ENCODE measurements around the gene GNAQ. TPM values are rescaled to one million over a fixed set of nuclear protein-coding genes. Genes with fewer than 3 reads are reported as not detected.
A peak's percentile ranks its signal among the peaks of the same experiment; 100 is the strongest.
"Not testable (repeated sequence)": the region's sequence is repeated elsewhere in the genome, so short reads cannot be mapped to it uniquely, and the experiment has no call there.

The GNAQ gene
- total RNA-seq = 10 to 100 TPM; 22.4 to 22.7 TPM

DNA sequence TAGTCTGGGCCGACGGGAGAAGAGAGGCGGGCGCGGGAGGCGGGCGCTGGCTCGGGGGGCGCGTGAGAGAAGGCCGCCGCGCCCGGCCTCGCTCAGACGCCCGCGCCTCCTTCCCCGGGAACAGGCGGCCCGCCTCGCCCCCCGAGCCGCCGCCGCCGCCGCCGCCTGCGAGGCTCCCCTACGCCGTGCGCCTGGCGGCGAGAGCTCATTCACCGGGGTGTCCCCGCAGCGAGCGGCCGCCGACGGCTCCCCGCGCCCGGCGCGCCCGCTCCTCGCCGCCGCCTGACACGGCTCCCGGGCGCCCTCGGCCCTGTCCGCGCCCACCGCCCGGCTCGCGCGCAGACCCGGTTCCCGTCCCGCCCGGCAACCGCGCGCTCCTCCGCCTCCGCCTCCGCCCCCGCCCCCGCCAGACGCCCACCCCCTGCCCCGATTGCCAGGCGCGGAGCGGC lies at the start of gene GNAQ:
Gene GNAQ (minus strand): TSS at position 368 of the 449 bp plus-strand sequence. CDS start 576 bp downstream, outside the sequence.
- Mint-ChIP-seq H3K27me3 (no peaks in the 10 kb centered on the region), H3K4me3 (peak within 1 kb of the TSS; percentile 90), H3K4me1 (peaks cover 55% of the 10 kb centered on the region), H3K36me3 (no peaks in the 10 kb centered on the region), H3K27ac (peak within 1 kb of the TSS; percentile 88), H3K9me3 (no peaks in the 10 kb centered on the region)
- peak; percentile 71 for DNase-seq

DNA sequence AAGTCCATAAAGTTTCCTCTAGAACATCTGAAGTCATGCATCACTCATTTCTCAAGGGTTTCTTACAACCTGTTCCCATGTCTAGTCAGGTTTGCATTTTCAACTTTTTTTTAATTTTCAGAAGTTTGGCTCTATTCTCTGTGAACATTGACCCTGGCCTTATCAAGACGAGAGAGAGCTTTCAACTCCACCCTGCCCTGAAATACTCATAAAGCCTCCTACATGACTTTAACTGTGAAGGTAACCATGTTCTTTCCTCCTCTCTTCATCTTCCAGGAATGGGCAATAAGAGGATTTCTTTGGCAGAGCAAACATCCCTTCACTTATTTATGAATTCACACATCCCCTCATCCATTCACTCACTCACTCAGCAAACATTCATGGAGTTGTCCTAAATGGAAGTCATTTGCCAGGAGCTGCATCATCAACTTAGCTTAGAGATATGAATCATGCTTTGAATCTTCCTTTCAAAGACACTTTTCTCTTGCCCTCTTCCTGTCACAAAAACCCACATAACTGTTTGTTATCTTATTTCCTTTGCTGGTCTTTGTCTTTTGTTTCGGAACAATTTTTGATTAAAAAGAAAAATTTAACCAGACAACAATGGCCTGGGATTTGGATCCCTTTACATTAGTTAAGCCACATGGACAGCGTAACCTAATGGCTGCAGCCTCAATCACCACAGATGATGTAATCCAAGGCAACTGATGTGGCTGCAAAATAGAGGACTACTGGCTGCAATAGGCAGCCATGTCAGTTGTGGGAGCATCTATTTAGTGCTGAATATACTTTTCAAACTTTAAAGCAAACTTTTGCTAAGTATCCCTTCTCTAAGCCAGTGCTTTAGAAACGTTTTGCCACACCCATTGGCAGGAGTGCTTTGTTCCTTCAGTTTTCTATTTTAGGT lies 43.0 kb upstream of the GNAQ start:
- peaks cover 21% of the 10 kb centered on the region for H3K36me3 Mint-ChIP-seq
- H3K4me1 Mint-ChIP-seq = peaks cover 37% of the 10 kb centered on the region
- no peak overlapping the region for H3K4me3 Mint-ChIP-seq
- H3K27ac Mint-ChIP-seq = peak overlapping the region; percentile 87
- peaks cover 32% of the 10 kb centered on the region for H3K9me3 Mint-ChIP-seq
- no peaks in the 10 kb centered on the region for H3K27me3 Mint-ChIP-seq
- DNase-seq = peak; percentile 12

DNA sequence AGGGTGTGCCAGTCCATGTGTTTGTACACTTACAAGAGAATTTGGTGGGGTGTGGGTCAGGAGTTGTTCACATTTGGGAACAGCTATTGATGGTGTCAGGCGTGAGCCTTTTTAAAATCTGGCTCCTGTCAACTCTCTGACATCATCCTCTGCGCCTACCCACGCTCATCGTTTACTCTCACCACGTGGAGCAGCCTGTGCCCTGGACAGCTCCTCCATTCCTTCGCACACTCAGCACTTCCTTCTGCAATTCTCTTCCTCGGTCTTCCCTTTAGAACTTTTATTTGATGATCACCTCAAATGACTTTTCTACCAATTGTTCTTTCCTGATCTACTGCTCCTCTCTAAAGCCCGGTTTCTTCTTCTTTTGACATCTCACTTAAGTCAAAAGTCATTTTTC lies 42.1 kb upstream of the GNAQ start:
- DNase-seq = no peak
- Mint-ChIP-seq H3K27ac (no peak overlapping the region), H3K36me3 (peaks cover 21% of the 10 kb centered on the region), H3K27me3 (no peaks in the 10 kb centered on the region), H3K9me3 (peaks cover 23% of the 10 kb centered on the region), H3K4me3 (no peak overlapping the region), H3K4me1 (peaks cover 37% of the 10 kb centered on the region)

DNA sequence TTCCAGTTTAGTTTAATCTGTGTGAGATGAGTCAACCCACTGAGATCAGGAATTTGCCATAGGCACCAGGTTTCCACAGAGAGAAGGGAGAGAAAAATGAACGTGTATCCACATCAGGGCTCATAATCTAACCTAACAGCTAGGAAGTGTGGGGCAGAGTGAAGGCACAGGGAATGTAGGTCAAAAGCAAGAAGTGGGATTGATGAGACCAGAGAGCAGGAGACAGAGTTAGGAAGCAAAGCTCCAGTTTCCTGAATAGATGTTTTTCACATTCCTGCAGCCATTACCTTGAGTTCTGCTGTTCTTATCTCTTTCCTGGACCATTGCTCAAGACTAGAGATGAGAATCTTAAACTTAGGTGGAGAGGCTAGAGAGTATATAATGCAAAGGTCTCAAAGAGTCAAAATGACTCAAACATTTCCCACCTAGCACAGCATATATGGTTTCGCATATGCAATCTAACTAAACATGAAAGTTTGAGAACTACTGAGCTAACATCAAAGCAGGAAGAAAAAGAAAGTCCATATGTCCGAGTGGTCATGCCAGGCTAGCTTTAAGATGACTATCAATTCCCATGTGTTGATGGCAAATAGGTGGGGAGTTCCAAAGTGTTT lies 41.1 kb upstream of the GNAQ start:
- peaks cover 16% of the 10 kb centered on the region for H3K36me3 Mint-ChIP-seq
- H3K4me1 Mint-ChIP-seq = peaks cover 37% of the 10 kb centered on the region
- no peak overlapping the region for H3K27ac Mint-ChIP-seq
- no peak overlapping the region for H3K4me3 Mint-ChIP-seq
- no peak for DNase-seq
- no peaks in the 10 kb centered on the region for H3K27me3 Mint-ChIP-seq
- H3K9me3 Mint-ChIP-seq = peaks cover 13% of the 10 kb centered on the region

DNA sequence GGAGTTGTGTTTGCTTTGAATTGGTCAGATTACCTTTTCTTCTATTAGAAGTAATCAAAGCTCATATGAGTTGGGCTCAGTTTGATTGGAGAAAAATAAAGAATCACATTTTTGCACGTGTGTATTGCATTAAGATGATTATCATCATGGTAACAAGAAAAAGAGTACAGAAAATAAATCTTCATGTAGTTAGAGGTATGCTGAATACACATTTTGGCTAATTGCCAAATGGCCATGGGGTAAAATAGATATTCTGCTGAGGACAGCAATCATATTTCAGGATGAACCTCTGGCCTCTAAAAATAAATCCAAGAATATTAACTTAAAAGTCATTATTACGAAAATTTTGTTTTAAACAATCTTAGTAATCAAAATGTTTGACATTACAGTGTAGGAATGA lies 38.9 kb upstream of the GNAQ start:
- Mint-ChIP-seq H3K4me3 (no peak overlapping the region), H3K27me3 (no peaks in the 10 kb centered on the region), H3K27ac (no peak overlapping the region), H3K36me3 (peaks cover 18% of the 10 kb centered on the region), H3K4me1 (peaks cover 30% of the 10 kb centered on the region), H3K9me3 (peaks cover 8% of the 10 kb centered on the region)
- no peak for DNase-seq

DNA sequence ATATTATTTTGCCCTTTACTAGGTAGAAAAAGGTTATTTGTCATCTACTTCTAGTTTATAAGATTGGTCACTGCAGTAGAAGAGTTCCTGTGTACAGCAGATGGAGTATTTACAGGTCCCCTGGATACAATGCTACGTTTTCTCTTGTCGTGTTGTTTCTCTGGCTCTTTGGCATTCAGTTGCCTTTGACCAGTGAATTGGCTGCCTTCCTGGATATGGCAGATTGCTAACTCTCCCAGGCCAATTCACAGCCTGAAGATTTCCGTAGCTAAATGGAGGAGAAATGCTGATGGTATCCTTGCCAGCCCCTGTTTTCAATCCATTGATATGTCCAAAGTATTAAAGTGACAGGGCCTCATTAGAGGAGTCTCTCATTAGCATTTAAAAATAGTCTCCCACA lies 32.5 kb upstream of the GNAQ start:
- DNase-seq = no peak
- Mint-ChIP-seq H3K4me1 (peaks cover 3% of the 10 kb centered on the region), H3K36me3 (peaks cover 7% of the 10 kb centered on the region), H3K27me3 (no peaks in the 10 kb centered on the region), H3K4me3 (no peak overlapping the region), H3K27ac (no peak overlapping the region), H3K9me3 (peaks cover 11% of the 10 kb centered on the region)

DNA sequence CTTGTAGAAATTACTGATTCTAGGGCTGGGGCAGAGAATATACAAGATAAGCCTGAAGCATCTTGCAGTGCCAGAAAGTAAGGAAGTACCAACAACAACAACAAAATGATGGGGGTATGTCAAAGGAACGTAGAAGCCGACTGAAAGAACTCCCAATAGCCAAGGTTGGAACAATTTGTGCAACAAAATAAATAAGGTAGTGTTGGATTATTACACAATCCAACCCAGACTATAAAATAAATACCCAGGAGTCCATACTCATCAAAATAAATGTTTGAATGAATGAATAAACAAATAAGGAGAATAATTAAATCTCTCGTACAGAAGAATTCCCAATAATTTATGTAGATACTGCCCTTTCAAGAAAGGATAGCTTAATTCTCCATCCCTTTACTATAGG lies 31.1 kb upstream of the GNAQ start:
- Mint-ChIP-seq H3K27ac (no peak overlapping the region), H3K4me3 (no peak overlapping the region)
- no peak for DNase-seq

DNA sequence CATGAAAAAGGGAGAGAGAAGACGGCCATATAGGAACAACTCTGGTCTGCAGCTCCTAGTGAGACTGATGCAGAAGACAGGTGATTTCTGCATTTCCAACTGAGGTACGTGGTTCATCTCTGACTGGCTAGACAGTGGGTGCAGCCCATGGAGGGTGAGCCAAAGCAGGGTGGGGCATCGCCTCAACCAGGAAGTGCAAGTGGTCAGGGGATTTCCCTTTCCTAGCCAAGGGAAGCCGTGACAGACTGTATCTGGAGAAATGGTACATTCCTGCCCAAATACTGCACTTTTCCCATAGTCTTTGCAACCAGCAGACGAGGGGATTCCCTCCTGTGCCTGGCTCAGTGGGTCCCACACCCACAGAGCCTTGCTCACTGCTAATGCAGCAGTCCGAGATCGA lies 22.6 kb upstream of the GNAQ start:
- DNase-seq = peak; percentile 35
- not testable (repeated sequence) for H3K27ac Mint-ChIP-seq, H3K36me3 Mint-ChIP-seq, H3K4me1 Mint-ChIP-seq, H3K27me3 Mint-ChIP-seq, H3K4me3 Mint-ChIP-seq
- peaks cover 15% of the 10 kb centered on the region for H3K9me3 Mint-ChIP-seq

More for the DNA sequence above, 31.1 kb upstream of the GNAQ start:
- H3K36me3 Mint-ChIP-seq = peaks cover 7% of the 10 kb centered on the region
- H3K9me3 Mint-ChIP-seq = peaks cover 11% of the 10 kb centered on the region
- peaks cover 3% of the 10 kb centered on the region for H3K4me1 Mint-ChIP-seq
- no peaks in the 10 kb centered on the region for H3K27me3 Mint-ChIP-seq

DNA sequence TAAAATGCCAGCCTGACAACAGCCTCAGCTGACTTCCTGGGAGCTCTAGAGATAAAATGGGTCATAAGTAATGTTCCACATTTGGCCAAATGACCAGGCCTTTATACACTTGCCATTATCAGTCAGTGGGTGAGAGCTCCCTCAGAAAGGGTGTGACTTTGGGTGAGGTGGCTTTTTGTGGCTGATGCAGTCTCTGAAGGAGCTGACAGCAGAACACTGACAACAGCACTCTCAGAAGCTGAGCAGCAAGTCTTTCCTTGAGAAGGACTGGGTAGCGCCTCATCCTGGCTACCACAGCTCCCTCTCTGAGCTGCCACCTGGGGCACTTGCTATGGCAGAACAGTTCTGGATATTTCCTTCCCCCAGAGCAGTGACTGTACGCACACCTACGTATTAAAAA lies 22.0 kb upstream of the GNAQ start:
- Mint-ChIP-seq H3K27ac (no peak overlapping the region), H3K4me1 (peaks cover 7% of the 10 kb centered on the region), H3K4me3 (no peak overlapping the region), H3K27me3 (no peaks in the 10 kb centered on the region), H3K36me3 (peaks cover 5% of the 10 kb centered on the region), H3K9me3 (peaks cover 14% of the 10 kb centered on the region)
- no peak for DNase-seq

DNA sequence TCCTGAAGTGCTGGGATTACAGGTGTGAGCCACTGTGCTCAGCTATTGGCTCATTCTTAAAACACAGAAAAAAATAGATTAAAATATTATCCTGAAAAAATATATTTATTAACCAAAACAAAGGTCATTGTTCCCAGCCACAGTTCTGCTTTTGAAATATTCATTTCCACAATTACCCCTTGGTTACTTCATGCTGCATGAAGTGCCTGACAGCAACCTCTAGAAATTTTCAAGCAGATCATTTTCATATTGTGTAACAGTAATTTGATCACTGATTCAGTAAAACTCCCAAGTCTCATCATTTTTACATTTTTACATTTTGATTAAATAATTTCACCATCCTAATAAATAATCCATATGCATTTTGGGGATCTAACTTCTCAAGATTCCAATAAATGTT lies 18.8 kb upstream of the GNAQ start:
- peaks cover 2% of the 10 kb centered on the region for H3K9me3 Mint-ChIP-seq
- no peak for DNase-seq
- H3K27me3 Mint-ChIP-seq = no peaks in the 10 kb centered on the region

DNA sequence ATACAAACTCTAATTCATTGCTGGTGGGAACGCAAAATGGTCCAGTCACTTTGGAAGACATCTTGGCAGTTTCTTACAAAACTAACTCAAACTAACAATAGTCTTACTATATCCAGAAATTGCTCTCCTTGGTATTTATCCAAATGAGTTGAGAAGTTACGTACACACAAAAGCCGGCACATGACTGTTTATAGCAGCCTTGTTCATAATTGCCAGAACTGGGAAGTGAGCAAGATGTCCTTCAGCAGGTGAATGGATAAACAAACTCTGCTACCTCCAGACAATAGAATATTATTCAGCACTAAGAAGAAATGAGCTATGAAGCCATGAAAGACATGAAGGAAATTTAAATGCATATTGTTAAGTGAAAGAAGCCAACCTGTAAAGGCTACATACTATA lies 17.9 kb upstream of the GNAQ start:
- Mint-ChIP-seq H3K4me3 (no peak overlapping the region), H3K9me3 (no peaks in the 10 kb centered on the region), H3K36me3 (peaks cover 3% of the 10 kb centered on the region), H3K4me1 (peaks cover 7% of the 10 kb centered on the region), H3K27me3 (no peaks in the 10 kb centered on the region), H3K27ac (no peak overlapping the region)
- DNase-seq = no peak

More for the DNA sequence above, 18.8 kb upstream of the GNAQ start:
- peaks cover 7% of the 10 kb centered on the region for H3K4me1 Mint-ChIP-seq
- H3K27ac Mint-ChIP-seq = no peak overlapping the region
- H3K36me3 Mint-ChIP-seq = peaks cover 5% of the 10 kb centered on the region
- H3K4me3 Mint-ChIP-seq = no peak overlapping the region

DNA sequence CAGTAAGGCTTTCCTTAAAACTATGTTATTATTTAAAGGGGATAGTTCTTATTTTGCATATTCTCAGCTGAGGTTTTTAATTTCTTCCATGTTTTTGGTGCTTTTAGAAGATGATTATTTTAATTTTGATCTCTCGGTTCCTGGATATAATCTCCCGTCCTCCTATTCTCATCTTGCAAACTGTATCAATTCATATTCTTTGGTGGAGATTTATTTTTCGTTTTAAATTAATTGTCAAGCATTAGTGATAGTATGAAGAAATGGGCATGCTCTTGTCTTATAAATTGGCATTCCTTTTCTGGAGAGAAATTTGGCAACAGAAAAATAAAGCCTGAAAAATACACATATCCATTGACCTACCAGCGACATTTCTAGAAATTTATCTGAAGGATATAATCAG lies 15.5 kb upstream of the GNAQ start:
- Mint-ChIP-seq H3K27me3 (no peaks in the 10 kb centered on the region), H3K36me3 (no peaks in the 10 kb centered on the region), H3K9me3 (no peaks in the 10 kb centered on the region), H3K27ac (no peak overlapping the region), H3K4me1 (no peaks in the 10 kb centered on the region), H3K4me3 (no peak overlapping the region)
- DNase-seq = no peak

DNA sequence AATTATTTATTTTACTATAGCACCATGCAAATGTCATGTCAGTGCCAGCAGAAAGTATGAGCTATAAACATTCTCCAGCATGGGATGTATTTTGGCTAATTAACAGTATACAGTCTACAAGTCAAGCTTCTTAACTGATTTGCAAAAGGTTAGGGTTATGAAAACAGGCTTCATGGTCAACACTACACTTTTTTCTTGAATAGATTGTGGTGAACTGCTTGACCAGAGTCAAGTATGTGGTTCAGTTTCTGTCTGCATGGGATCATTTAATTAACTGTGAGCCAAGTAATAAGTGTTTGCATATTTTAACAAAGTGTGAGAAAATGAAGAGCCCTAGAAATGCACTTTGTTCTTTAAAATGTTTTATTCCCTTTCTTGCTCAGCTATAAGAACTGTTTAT lies 14.5 kb upstream of the GNAQ start:
- no peaks in the 10 kb centered on the region for H3K9me3 Mint-ChIP-seq

DNA sequence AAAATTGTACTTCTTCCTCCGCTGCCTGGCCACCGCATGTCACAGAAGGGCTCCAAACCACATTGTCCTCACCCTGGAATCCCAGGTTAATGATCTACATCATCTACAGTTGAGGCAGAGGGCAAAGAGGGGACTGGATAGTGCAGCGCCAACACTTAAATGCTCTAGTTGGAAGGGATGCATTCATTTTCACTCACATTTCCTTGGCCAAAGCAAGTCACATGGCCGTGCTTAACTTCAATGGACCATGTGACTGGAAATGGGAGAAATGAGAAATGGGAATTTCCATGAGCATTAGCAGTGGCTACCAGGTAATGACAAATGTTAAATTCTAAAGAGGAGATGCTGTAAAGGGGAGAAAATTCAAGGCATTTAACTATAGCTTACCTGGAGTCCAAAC lies 13.3 kb upstream of the GNAQ start:
- no peaks in the 10 kb centered on the region for H3K36me3 Mint-ChIP-seq

More for the DNA sequence above, 14.5 kb upstream of the GNAQ start:
- H3K4me3 Mint-ChIP-seq = no peak overlapping the region
- DNase-seq = no peak
- no peaks in the 10 kb centered on the region for H3K4me1 Mint-ChIP-seq
- H3K27me3 Mint-ChIP-seq = no peaks in the 10 kb centered on the region
- no peak overlapping the region for H3K27ac Mint-ChIP-seq
- no peaks in the 10 kb centered on the region for H3K36me3 Mint-ChIP-seq

DNA sequence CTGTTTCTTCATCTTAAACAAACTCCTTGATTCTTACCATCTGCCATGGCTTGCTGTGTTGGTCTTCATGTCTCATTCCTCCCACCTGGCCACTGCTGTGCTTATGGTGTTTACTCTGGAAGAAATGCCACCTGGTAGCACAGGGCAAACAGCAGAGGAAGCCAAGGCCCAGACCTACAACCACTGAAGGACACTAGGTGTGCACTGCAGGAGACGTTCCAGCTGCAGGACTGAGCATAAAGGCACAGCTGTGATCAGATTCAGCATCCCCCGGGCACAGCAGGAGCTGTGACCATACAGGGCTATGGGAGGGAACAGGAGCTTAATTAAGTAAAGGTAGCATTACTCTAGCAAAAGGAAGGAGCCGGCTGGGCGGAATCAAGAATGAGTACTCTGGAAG lies 12.6 kb upstream of the GNAQ start:
- no peaks in the 10 kb centered on the region for H3K4me1 Mint-ChIP-seq
- no peaks in the 10 kb centered on the region for H3K9me3 Mint-ChIP-seq
- no peaks in the 10 kb centered on the region for H3K36me3 Mint-ChIP-seq
- DNase-seq = no peak
- no peaks in the 10 kb centered on the region for H3K27me3 Mint-ChIP-seq
- H3K4me3 Mint-ChIP-seq = no peak overlapping the region
- no peak overlapping the region for H3K27ac Mint-ChIP-seq

More for the DNA sequence above, 13.3 kb upstream of the GNAQ start:
- no peak for DNase-seq
- H3K27ac Mint-ChIP-seq = no peak overlapping the region
- no peaks in the 10 kb centered on the region for H3K9me3 Mint-ChIP-seq
- no peaks in the 10 kb centered on the region for H3K4me1 Mint-ChIP-seq
- no peaks in the 10 kb centered on the region for H3K27me3 Mint-ChIP-seq
- H3K4me3 Mint-ChIP-seq = no peak overlapping the region
